Osteocyte (in vitro differentiated cells): ENCODE data around the gene GDF9. TPM values are rescaled to one million over a fixed set of nuclear protein-coding genes. Genes with fewer than 3 reads are reported as not detected.

Experiments used
- DNase-seq: peaks from one replicate; pipeline ENCODE4 v3.0.0; 2021; ENCODE audit warnings: mixed read lengths; ENCODE audit not compliant: unreplicated experiment; ENCODE audit errors: extremely low spot score
- H3K27ac Mint-ChIP-seq: one replicate; pipeline ENCODE4 v1.8.0; 2021; ENCODE audit warnings: mild to moderate bottlenecking, mixed read lengths; ENCODE audit not compliant: unreplicated experiment
- H3K27me3 Mint-ChIP-seq: one replicate; pipeline ENCODE4 v1.8.0; 2021; ENCODE audit warnings: mixed read lengths; ENCODE audit not compliant: unreplicated experiment
- H3K36me3 Mint-ChIP-seq: one replicate; pipeline ENCODE4 v1.8.0; 2021; ENCODE audit warnings: mixed read lengths; ENCODE audit not compliant: unreplicated experiment
- H3K4me1 Mint-ChIP-seq: one replicate; pipeline ENCODE4 v1.8.0; 2021; ENCODE audit warnings: mixed read lengths; ENCODE audit not compliant: unreplicated experiment
- H3K4me3 Mint-ChIP-seq: one replicate; pipeline ENCODE4 v1.8.0; 2021; ENCODE audit warnings: mild to moderate bottlenecking, moderate library complexity, mixed read lengths; ENCODE audit not compliant: unreplicated experiment
- H3K9me3 Mint-ChIP-seq: one replicate; pipeline ENCODE4 v1.8.0; 2021; ENCODE audit warnings: mixed read lengths; ENCODE audit not compliant: unreplicated experiment
- CTCF ChIP-seq: fragments of 200-600 bp; sonication (generic); IDR thresholded peaks from 2 replicates; pipeline ENCODE4 v1.5.0; 2021; ENCODE audit warnings: antibody characterized with exemption, mild to moderate bottlenecking, moderate library complexity
- total RNA-seq: library from RNA; stranded (reverse); gene quantifications from 2 replicates; pipeline ENCODE4 v1.2.1, GENCODE V29; 2021

The GDF9 gene
- total RNA-seq, 1 donor from 2014 or later = 0.30 TPM

- Mint-ChIP-seq H3K27me3 (no peaks in the 10 kb centered on the region), H3K9me3 (no peaks in the 10 kb centered on the region), H3K4me1 (no peaks in the 10 kb centered on the region), H3K4me3 (no peak overlapping the region), H3K27ac (no peak overlapping the region), H3K36me3 (peaks cover 59% of the 10 kb centered on the region)
- TF ChIP-seq CTCF = no peak
- DNase-seq = no peak
Observed at GRCh38 chr5:132890817-132891216, 24.5 kb upstream of the GDF9 start.

GRCh38 chr5:132889501-132889900 lies 23.2 kb upstream of the GDF9 start:
- TF ChIP-seq CTCF = no peak
- Mint-ChIP-seq H3K9me3 (no peaks in the 10 kb centered on the region), H3K4me1 (no peaks in the 10 kb centered on the region), H3K27me3 (no peaks in the 10 kb centered on the region), H3K4me3 (no peak overlapping the region), H3K36me3 (peaks cover 58% of the 10 kb centered on the region), H3K27ac (no peak overlapping the region)
- DNase-seq = no peak

- Mint-ChIP-seq H3K4me1 (no peaks in the 10 kb centered on the region), H3K36me3 (peaks cover 52% of the 10 kb centered on the region), H3K9me3 (no peaks in the 10 kb centered on the region), H3K27ac (no peak overlapping the region), H3K4me3 (no peak overlapping the region), H3K27me3 (no peaks in the 10 kb centered on the region)
- DNase-seq = no peak
- TF ChIP-seq CTCF = no peak
Observed at GRCh38 chr5:132887283-132887682, 21.0 kb upstream of the GDF9 start.

GRCh38 chr5:132886064-132886823 lies 20.0 kb upstream of the GDF9 start:
- Mint-ChIP-seq H3K27ac (no peak overlapping the region), H3K36me3 (peaks cover 50% of the 10 kb centered on the region), H3K4me3 (no peak overlapping the region), H3K4me1 (no peaks in the 10 kb centered on the region), H3K9me3 (no peaks in the 10 kb centered on the region), H3K27me3 (no peaks in the 10 kb centered on the region)
- TF ChIP-seq CTCF = no peak
- no peak for DNase-seq

- no peaks in the 10 kb centered on the region for H3K27me3 Mint-ChIP-seq
- DNase-seq = no peak
- TF ChIP-seq CTCF = no peak
- H3K9me3 Mint-ChIP-seq = no peaks in the 10 kb centered on the region
- no peak overlapping the region for H3K4me3 Mint-ChIP-seq
- peaks cover 53% of the 10 kb centered on the region for H3K36me3 Mint-ChIP-seq
- peak overlapping the region; percentile 31 for H3K27ac Mint-ChIP-seq
- H3K4me1 Mint-ChIP-seq = no peaks in the 10 kb centered on the region
Observed at GRCh38 chr5:132884548-132884947, 18.3 kb upstream of the GDF9 start.
